Uterus (tissue), 2 donors: Measurements from ENCODE around the gene TPM1.

Source experiments
- POLR2A ChIP-seq, 2 donors: fragments of 450-650 bp; IDR thresholded peaks; one replicate each; pipeline ENCODE4 v1.6.1; 2016; ENCODE audit warnings: antibody characterized with exemption in 2 of 2, mild to moderate bottlenecking in 1 of 2, moderate library complexity in 1 of 2
- TF ChIP-seq, protein P1 (sequence below), 4 experiments: fragments of 200-600 bp in 2 of 4; fragments of 450-650 bp in 2 of 4; sonication (generic) in 2 of 4; IDR thresholded peaks; one replicate each; pipeline ENCODE4 v1.5.1; 2016 to 2019; ENCODE audit warnings: antibody characterized with exemption in 4 of 4, mild to moderate bottlenecking in 2 of 4, moderate library complexity in 1 of 4

DNA sequence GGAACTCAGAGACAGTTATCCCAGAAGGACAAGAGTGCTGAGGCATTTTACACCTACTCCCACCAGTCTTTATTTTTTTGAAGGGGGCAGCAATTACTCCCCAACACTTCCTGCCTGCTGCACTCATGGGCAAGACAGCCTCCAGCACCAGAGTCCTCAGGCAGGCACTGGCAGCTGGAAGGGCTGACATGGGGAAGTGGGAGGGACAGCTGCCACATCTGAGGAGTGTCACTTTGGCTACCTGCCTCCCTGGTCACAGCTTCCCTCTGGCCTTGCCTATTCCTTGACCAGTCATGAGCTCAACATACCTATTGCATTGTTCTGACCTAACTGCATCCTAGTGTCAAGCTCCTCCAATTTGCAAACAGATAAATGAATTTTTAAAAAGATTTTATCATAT lies 68.9 kb downstream of the TPM1 start:
- TF ChIP-seq POLR2A (IDR thresholded peaks at IDR 0.05), result no peak
- TF ChIP-seq, protein P1, sequence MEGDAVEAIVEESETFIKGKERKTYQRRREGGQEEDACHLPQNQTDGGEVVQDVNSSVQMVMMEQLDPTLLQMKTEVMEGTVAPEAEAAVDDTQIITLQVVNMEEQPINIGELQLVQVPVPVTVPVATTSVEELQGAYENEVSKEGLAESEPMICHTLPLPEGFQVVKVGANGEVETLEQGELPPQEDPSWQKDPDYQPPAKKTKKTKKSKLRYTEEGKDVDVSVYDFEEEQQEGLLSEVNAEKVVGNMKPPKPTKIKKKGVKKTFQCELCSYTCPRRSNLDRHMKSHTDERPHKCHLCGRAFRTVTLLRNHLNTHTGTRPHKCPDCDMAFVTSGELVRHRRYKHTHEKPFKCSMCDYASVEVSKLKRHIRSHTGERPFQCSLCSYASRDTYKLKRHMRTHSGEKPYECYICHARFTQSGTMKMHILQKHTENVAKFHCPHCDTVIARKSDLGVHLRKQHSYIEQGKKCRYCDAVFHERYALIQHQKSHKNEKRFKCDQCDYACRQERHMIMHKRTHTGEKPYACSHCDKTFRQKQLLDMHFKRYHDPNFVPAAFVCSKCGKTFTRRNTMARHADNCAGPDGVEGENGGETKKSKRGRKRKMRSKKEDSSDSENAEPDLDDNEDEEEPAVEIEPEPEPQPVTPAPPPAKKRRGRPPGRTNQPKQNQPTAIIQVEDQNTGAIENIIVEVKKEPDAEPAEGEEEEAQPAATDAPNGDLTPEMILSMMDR (IDR thresholded peaks at IDR 0.05), result no peak
